T-cell (primary cell): ENCODE measurements around the gene PCYOX1L. TPM values are rescaled to one million over a fixed set of nuclear protein-coding genes. Genes with fewer than 3 reads are reported as not detected.

Experiments used
- ATAC-seq, 4 experiments: fragments of 200-7000 bp in 3 of 4; fragments of 150-1000 bp in 1 of 4; cut with Tn5 transposase; replicated peaks in 1 of 4; 1 replicate in 3 of 4; 2 replicates in 1 of 4; pipeline ENCODE4 v1.10.0; 2021; ENCODE audit warnings: moderate library complexity in 3 of 4, mild to moderate bottlenecking in 2 of 4, moderate number of reproducible peaks in 1 of 4
- CTCF ChIA-PET, 2 donors: fragments of 300-600 bp; sonication (Branson Sonifier 250); formaldehyde crosslinking; loops; one replicate each; lab custom pipeline; 2022; ENCODE audit warnings: antibody characterized with exemption in 2 of 2; lab: Charles Lee
- POLR2A ChIA-PET, 2 donors: fragments of 300-600 bp; sonication (Branson Sonifier 250); formaldehyde crosslinking; loops; one replicate each; lab custom pipeline; 2022; ENCODE audit warnings: antibody characterized with exemption in 2 of 2; lab: Charles Lee
- DNase-seq, 35 experiments: peaks; one replicate each; pipeline versions ENCODE4 v3.0.0 to v3.0.0-alpha.2; 2013 to 2023
- H3K27ac ChIP-seq: one replicate; pipeline ENCODE4 v1.5.1; 2013; ENCODE audit warnings: low read length
- H3K27me3 ChIP-seq, 2 experiments: replicated peaks in 1 of 2; 1 replicate in 1 of 2; 2 replicates in 1 of 2; pipeline versions ENCODE4 v1.6.1 to v1.7.0; 2013; ENCODE audit warnings: low read length in 1 of 2, mixed read lengths in 1 of 2; ENCODE audit not compliant: control insufficient read depth in 2 of 2, insufficient read depth in 2 of 2; ENCODE audit errors: extremely low read depth in 1 of 2
- H3K36me3 ChIP-seq, 2 donors: 1 replicate in 1 of 2; 2 replicates in 1 of 2; pipeline versions ENCODE4 v1.6.1 to v1.7.0; 2013; ENCODE audit warnings: low read length in 1 of 2; ENCODE audit not compliant: control insufficient read depth in 2 of 2, insufficient read depth in 1 of 2; ENCODE audit errors: extremely low read depth in 1 of 2
- H3K4me1 ChIP-seq, 2 experiments: 1 replicate in 1 of 2; 2 replicates in 1 of 2; pipeline versions ENCODE4 v1.6.1 to v1.7.0; 2013; ENCODE audit warnings: low read length in 2 of 2, mixed read lengths in 1 of 2; ENCODE audit not compliant: insufficient read depth in 2 of 2, control insufficient read depth in 1 of 2; ENCODE audit errors: extremely low read depth in 1 of 2
- H3K4me3 ChIP-seq, 2 donors: 1 replicate in 1 of 2; 2 replicates in 1 of 2; pipeline versions ENCODE4 v1.5.1 to v1.7.0; 2013; ENCODE audit warnings: mild to moderate bottlenecking in 2 of 2, low read length in 1 of 2, moderate library complexity in 1 of 2; ENCODE audit not compliant: control insufficient read depth in 1 of 2; ENCODE audit errors: extremely low read depth in 1 of 2
- H3K9me3 ChIP-seq: 2 replicates; pipeline ENCODE4 v1.7.0; 2013
- H3K27ac Mint-ChIP-seq, 2 donors: one replicate each; pipeline ENCODE4 v1.8.0; 2020 to 2021; ENCODE audit warnings: mild to moderate bottlenecking in 2 of 2, mixed read lengths in 2 of 2
- H3K27me3 Mint-ChIP-seq, 2 donors: one replicate each; pipeline ENCODE4 v1.8.0; 2021 to 2022; ENCODE audit warnings: mixed read lengths in 2 of 2
- H3K36me3 Mint-ChIP-seq: one replicate; pipeline ENCODE4 v1.8.0; 2021; ENCODE audit warnings: mixed read lengths
- H3K4me1 Mint-ChIP-seq, 3 donors: one replicate each; pipeline ENCODE4 v1.8.0; 2020 to 2022; ENCODE audit warnings: mixed read lengths in 3 of 3, mild to moderate bottlenecking in 1 of 3
- H3K4me3 Mint-ChIP-seq, 3 donors: one replicate each; pipeline ENCODE4 v1.8.0; 2020 to 2022; ENCODE audit warnings: mild to moderate bottlenecking in 3 of 3, mixed read lengths in 3 of 3, moderate library complexity in 3 of 3
- H3K9me3 Mint-ChIP-seq, 3 donors: one replicate each; pipeline ENCODE4 v1.8.0; 2020 to 2022; ENCODE audit warnings: mixed read lengths in 3 of 3
- WGBS: methylation state at CpG from one replicate; pipeline ENCODE4 v1.1.5; 2013; ENCODE audit warnings: missing lambda C conversion rate; ENCODE audit not compliant: insufficient coverage; 5-methylcytosine and 5-hydroxymethylcytosine counted together
- total RNA-seq, 35 experiments: library from RNA in 6 of 35; stranded (reverse) in 6 of 35; fragments of 120-200 nt in 1 of 35; gene quantifications; one replicate each; pipeline versions ENCODE4 v1.2.1 to v1.2.4 and lab custom pipeline; 2013 to 2026

PCYOX1L gene
- total RNA-seq, 5 donors from 2014 or later (not counting 1 experiment from before 2014, with no cell fraction given): 26.9 to 40.2 (median 35.0) TPM

- H3K9me3 ChIP-seq: no peaks in the 10 kb centered on the region
- WGBS: 75% methylated on average over 1 of the region's 4 CpGs
- H3K4me3 Mint-ChIP-seq: no peak overlapping the region
- H3K27ac Mint-ChIP-seq: no peak overlapping the region
- peaks cover 0 to 4% of the 10 kb centered on the region in 2 experiments for H3K27me3 ChIP-seq
- CTCF ChIA-PET: interaction anchor here (0.8 to 3.2 kb wide), 20 partner anchors 8 to 219 kb away, joined by 3 to 18 read pairs (median 5); partner anchors contain the start of gene PCYOX1L (in 2 of the 2)
- no peaks in the 10 kb centered on the region for H3K9me3 Mint-ChIP-seq
- peaks cover 15 to 19% (median 17%) of the 10 kb centered on the region in 3 donors for H3K4me1 Mint-ChIP-seq
- POLR2A ChIA-PET: no interaction called here
- no peaks in the 10 kb centered on the region for H3K36me3 ChIP-seq
- H3K36me3 Mint-ChIP-seq: peaks cover 2% of the 10 kb centered on the region
- no peak overlapping the region for H3K27ac ChIP-seq
- no peak for DNase-seq
- peaks cover 0 to 17% of the 10 kb centered on the region in 2 experiments for H3K4me1 ChIP-seq
- H3K4me3 ChIP-seq: no peak overlapping the region
- no peaks in the 10 kb centered on the region for H3K27me3 Mint-ChIP-seq
- ATAC-seq: no peak
These were observed 14.4 kb downstream of the PCYOX1L start for GRCh38 chr5:149372076-149372795.

- CTCF ChIA-PET: interaction anchor here (0.9 to 3.2 kb wide), 7 partner anchors 51 to 192 kb away, joined by 3 to 18 read pairs (median 5); no protein-coding TSS in a partner anchor
- peaks cover 0 to 10% of the 10 kb centered on the region in 2 experiments for H3K4me1 ChIP-seq
- Mint-ChIP-seq H3K4me1 (peaks cover 8 to 12% (median 12%) of the 10 kb centered on the region in 3 donors), H3K27me3 (no peaks in the 10 kb centered on the region), H3K9me3 (no peaks in the 10 kb centered on the region), H3K4me3 (no peak overlapping the region), H3K27ac (no peak overlapping the region), H3K36me3 (peaks cover 4% of the 10 kb centered on the region)
- POLR2A ChIA-PET: no interaction called here
- no peaks in the 10 kb centered on the region for H3K36me3 ChIP-seq
- H3K27me3 ChIP-seq: peaks cover 0 to 4% of the 10 kb centered on the region in 2 experiments
- ATAC-seq (no peak), DNase-seq (no peak)
- no peak overlapping the region for H3K27ac ChIP-seq
- no CpG with 5 or more reads among the region's 3 CpGs for WGBS
- no peak overlapping the region for H3K4me3 ChIP-seq
- no peaks in the 10 kb centered on the region for H3K9me3 ChIP-seq
These were observed 15.1 kb downstream of the PCYOX1L start for GRCh38 chr5:149372932-149373331.

GRCh38 chr5:149374303-149374702, 16.5 kb downstream of the PCYOX1L start:
- ATAC-seq (no peak), DNase-seq (no peak)
- CTCF ChIA-PET: interaction anchor here in 1 of 2 donors (0.6 to 3.2 kb wide), 2 partner anchors 57 to 190 kb away, joined by 3 to 18 read pairs; no protein-coding TSS in a partner anchor
- H3K4me3 ChIP-seq: no peak overlapping the region
- Mint-ChIP-seq H3K27ac (no peak overlapping the region), H3K9me3 (no peaks in the 10 kb centered on the region), H3K27me3 (no peaks in the 10 kb centered on the region), H3K4me1 (peaks cover 4 to 6% (median 4%) of the 10 kb centered on the region in 3 donors), H3K4me3 (no peak overlapping the region), H3K36me3 (peaks cover 4% of the 10 kb centered on the region)
- H3K9me3 ChIP-seq: no peaks in the 10 kb centered on the region
- H3K36me3 ChIP-seq: no peaks in the 10 kb centered on the region
- H3K27me3 ChIP-seq: peaks cover 0 to 4% of the 10 kb centered on the region in 2 experiments
- no peak overlapping the region for H3K27ac ChIP-seq
- WGBS: 98% methylated on average over 17 of the region's 20 CpGs
- H3K4me1 ChIP-seq: peaks cover 0 to 9% of the 10 kb centered on the region in 2 experiments
- POLR2A ChIA-PET: no interaction called here

GRCh38 chr5:149374801-149375200, 17.0 kb downstream of the PCYOX1L start:
- no peaks in the 10 kb centered on the region for H3K9me3 Mint-ChIP-seq
- H3K4me1 Mint-ChIP-seq: peaks cover 4 to 6% (median 4%) of the 10 kb centered on the region in 3 donors
- POLR2A ChIA-PET: no interaction called here

DNA sequence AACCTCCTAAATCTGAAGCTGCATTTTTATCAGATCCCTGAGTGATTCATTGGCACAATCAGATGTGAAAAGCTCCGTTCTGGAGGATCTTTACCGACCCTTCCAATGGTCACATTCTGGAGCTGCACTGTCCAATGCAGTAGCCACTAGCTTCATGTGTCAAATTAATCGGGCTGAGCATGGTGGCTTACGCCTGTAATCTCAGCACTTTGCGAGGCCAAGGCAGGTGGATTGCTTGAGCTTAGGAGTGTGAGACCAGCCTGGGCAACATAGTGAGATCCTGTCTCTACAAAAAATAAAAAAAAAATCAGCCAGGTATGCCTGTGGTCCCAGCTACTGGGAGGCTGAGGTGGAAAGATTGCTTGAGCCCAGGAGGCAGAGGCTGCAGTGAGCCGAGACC, 17.6 kb downstream of the PCYOX1L start:
- WGBS: 90% methylated on average over 4 of the region's 6 CpGs
- Mint-ChIP-seq H3K27ac (no peak overlapping the region), H3K4me1 (peaks cover 4 to 6% (median 4%) of the 10 kb centered on the region in 3 donors), H3K4me3 (no peak overlapping the region), H3K27me3 (no peaks in the 10 kb centered on the region), H3K9me3 (no peaks in the 10 kb centered on the region), H3K36me3 (peaks cover 4% of the 10 kb centered on the region)
- Histone ChIP-seq H3K27ac (no peak overlapping the region), H3K4me3 (no peak overlapping the region), H3K36me3 (no peaks in the 10 kb centered on the region), H3K4me1 (peaks cover 0 to 9% of the 10 kb centered on the region in 2 experiments), H3K9me3 (no peaks in the 10 kb centered on the region), H3K27me3 (peaks cover 0 to 7% of the 10 kb centered on the region in 2 experiments)
- ChIA-PET CTCF (interaction anchor here in 1 of 2 donors (0.5 to 1.2 kb wide), 4 partner anchors 10 to 408 kb away, joined by 3 read pairs; no protein-coding TSS in a partner anchor), POLR2A (interaction anchor here in 1 of 2 donors (0.6 kb wide), 1 partner anchor 630 kb away, joined by 4 read pairs; no protein-coding TSS in a partner anchor)
- DNase-seq (no peak), ATAC-seq (no peak)

More at GRCh38 chr5:149374801-149375200, 17.0 kb downstream of the PCYOX1L start:
- Histone ChIP-seq H3K4me3 (no peak overlapping the region), H3K4me1 (peaks cover 0 to 9% of the 10 kb centered on the region in 2 experiments), H3K27me3 (peaks cover 0 to 4% of the 10 kb centered on the region in 2 experiments), H3K27ac (no peak overlapping the region), H3K9me3 (no peaks in the 10 kb centered on the region), H3K36me3 (no peaks in the 10 kb centered on the region)
- no peak for DNase-seq
- H3K27me3 Mint-ChIP-seq: no peaks in the 10 kb centered on the region
- no peak overlapping the region for H3K4me3 Mint-ChIP-seq
- ATAC-seq: no peak
- H3K27ac Mint-ChIP-seq: no peak overlapping the region
- WGBS: 100% methylated on average over 2 of the region's 3 CpGs
- CTCF ChIA-PET: interaction anchor here in 1 of 2 donors (0.5 to 1.2 kb wide), 4 partner anchors 32 to 408 kb away, joined by 3 read pairs; no protein-coding TSS in a partner anchor
- peaks cover 4% of the 10 kb centered on the region for H3K36me3 Mint-ChIP-seq

GRCh38 chr5:149376104-149376503, 18.3 kb downstream of the PCYOX1L start:
- peaks cover 0 to 9% of the 10 kb centered on the region in 2 experiments for H3K27me3 ChIP-seq
- WGBS: 90% methylated on average over 11 of the region's 12 CpGs
- Mint-ChIP-seq H3K4me3 (no peak overlapping the region), H3K4me1 (peaks cover 4 to 6% (median 4%) of the 10 kb centered on the region in 3 donors), H3K36me3 (peaks cover 4% of the 10 kb centered on the region), H3K27me3 (no peaks in the 10 kb centered on the region), H3K27ac (no peak overlapping the region), H3K9me3 (no peaks in the 10 kb centered on the region)
- H3K36me3 ChIP-seq: no peaks in the 10 kb centered on the region
- no peaks in the 10 kb centered on the region for H3K9me3 ChIP-seq
- ATAC-seq: no peak
- peaks cover 0 to 7% of the 10 kb centered on the region in 2 experiments for H3K4me1 ChIP-seq
- DNase-seq: no peak
- ChIA-PET CTCF (interaction anchor here (1.0 to 1.3 kb wide), 3 partner anchors 8 to 61 kb away, joined by 3 to 4 read pairs (median 3); no protein-coding TSS in a partner anchor), POLR2A (no interaction called here)
- no peak overlapping the region for H3K4me3 ChIP-seq
- H3K27ac ChIP-seq: no peak overlapping the region
